ENCODE results near the gene ALG3. TPM values are rescaled to one million over a fixed set of nuclear protein-coding genes. Genes with fewer than 3 reads are reported as not detected.

The ALG3 gene
- total RNA-seq, 1 experiment from 2014 or later, result 72.7 TPM

Small RNAs within 50 kb of the gene (microRNA-seq; reads per million reads assigned to microRNA genes)
- gene MIR1224 (ENCODE audit: unreplicated experiment), result 3.2 reads per million, percentile 3 among the genes with 10 or more reads in this experiment

Other genes with a start within 250 kb of the ALG3 start
- gene ABCC5, start 231.1 kb downstream of the ALG3 start, total RNA-seq (2021; ENCODE audit: unreplicated experiment), result 35.1 TPM
- gene HTR3D, start 217.2 kb downstream of the ALG3 start, total RNA-seq (2021; ENCODE audit: unreplicated experiment), result not detected
- not detected for gene HTR3C, start 195.9 kb downstream of the ALG3 start, total RNA-seq (2021; ENCODE audit: unreplicated experiment)
- gene HTR3E, start 151.9 kb downstream of the ALG3 start, total RNA-seq (2021; ENCODE audit: unreplicated experiment), result not detected
- 60.2 TPM for gene EIF2B5, start 113.6 kb downstream of the ALG3 start, total RNA-seq (2021; ENCODE audit: unreplicated experiment)
- gene DVL3, start 93.6 kb downstream of the ALG3 start, total RNA-seq (2021; ENCODE audit: unreplicated experiment), result 97.2 TPM
- 335 TPM for gene AP2M1, start 74.1 kb downstream of the ALG3 start, total RNA-seq (2021; ENCODE audit: unreplicated experiment)
- 101 TPM for gene ABCF3, start 62.8 kb downstream of the ALG3 start, total RNA-seq (2021; ENCODE audit: unreplicated experiment)
- 0.28 TPM for gene VWA5B2, start 19.4 kb downstream of the ALG3 start, total RNA-seq (2021; ENCODE audit: unreplicated experiment)
- 10.7 TPM for gene EEF1AKMT4, start 710 bp upstream of the ALG3 start, total RNA-seq (2021; ENCODE audit: unreplicated experiment)
- 5.7 TPM for gene CAMK2N2, start 12.6 kb upstream of the ALG3 start, total RNA-seq (2021; ENCODE audit: unreplicated experiment)
- gene ECE2, start 27.1 kb upstream of the ALG3 start, total RNA-seq (2021; ENCODE audit: unreplicated experiment), result not detected
- gene PSMD2, start 50.3 kb upstream of the ALG3 start, total RNA-seq (2021; ENCODE audit: unreplicated experiment), result 536 TPM
- 798 TPM for gene EIF4G1, start 65.6 kb upstream of the ALG3 start, total RNA-seq (2021; ENCODE audit: unreplicated experiment)
- gene FAM131A, start 88.6 kb upstream of the ALG3 start, total RNA-seq (2021; ENCODE audit: unreplicated experiment), result 30.1 TPM
- gene CLCN2, start 112.6 kb upstream of the ALG3 start, total RNA-seq (2021; ENCODE audit: unreplicated experiment), result 22.5 TPM
- 156 TPM for gene POLR2H, start 112.7 kb upstream of the ALG3 start, total RNA-seq (2021; ENCODE audit: unreplicated experiment)
- gene THPO, start 129.2 kb upstream of the ALG3 start, total RNA-seq (2021; ENCODE audit: unreplicated experiment), result not detected
- gene CHRD, start 131.1 kb upstream of the ALG3 start, total RNA-seq (2021; ENCODE audit: unreplicated experiment), result 1.4 TPM

Measured in Panc1 (cell line).